ENCODE results near the gene VPS45.

DNA sequence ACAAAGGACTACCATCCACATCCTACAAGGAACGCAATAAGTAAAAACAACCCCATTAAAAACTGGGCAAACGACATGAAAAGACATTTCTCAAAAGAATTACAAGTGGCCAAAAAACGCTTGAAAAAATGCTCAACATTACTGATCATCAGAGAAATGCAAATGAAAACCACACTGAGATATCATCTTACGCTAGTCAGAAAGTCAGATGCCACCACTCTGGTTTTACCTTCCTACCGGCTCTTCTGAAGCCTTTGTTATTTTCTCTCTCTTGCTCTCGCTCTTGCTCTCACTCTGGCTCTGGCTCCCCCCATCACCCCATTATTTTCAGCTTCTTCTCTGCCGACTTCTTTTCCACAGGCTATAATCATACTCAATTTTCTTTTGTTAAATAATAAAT, 38.8 kb downstream of the VPS45 start:
- TF ChIP-seq, protein P1, sequence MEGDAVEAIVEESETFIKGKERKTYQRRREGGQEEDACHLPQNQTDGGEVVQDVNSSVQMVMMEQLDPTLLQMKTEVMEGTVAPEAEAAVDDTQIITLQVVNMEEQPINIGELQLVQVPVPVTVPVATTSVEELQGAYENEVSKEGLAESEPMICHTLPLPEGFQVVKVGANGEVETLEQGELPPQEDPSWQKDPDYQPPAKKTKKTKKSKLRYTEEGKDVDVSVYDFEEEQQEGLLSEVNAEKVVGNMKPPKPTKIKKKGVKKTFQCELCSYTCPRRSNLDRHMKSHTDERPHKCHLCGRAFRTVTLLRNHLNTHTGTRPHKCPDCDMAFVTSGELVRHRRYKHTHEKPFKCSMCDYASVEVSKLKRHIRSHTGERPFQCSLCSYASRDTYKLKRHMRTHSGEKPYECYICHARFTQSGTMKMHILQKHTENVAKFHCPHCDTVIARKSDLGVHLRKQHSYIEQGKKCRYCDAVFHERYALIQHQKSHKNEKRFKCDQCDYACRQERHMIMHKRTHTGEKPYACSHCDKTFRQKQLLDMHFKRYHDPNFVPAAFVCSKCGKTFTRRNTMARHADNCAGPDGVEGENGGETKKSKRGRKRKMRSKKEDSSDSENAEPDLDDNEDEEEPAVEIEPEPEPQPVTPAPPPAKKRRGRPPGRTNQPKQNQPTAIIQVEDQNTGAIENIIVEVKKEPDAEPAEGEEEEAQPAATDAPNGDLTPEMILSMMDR (conservative IDR thresholded peaks at IDR 0.05), result no peak
- TF ChIP-seq EZH2 (IDR thresholded peaks at IDR 0.05; ENCODE audit: low read depth), result no peak

All from PC-9 (cell line).